ENCODE measurements around the gene SPINK8. TPM values are rescaled to one million over a fixed set of nuclear protein-coding genes. Genes with fewer than 3 reads are reported as not detected.
"Not testable (repeated sequence)": the region's sequence is repeated elsewhere in the genome, so short reads cannot be mapped to it uniquely, and the experiment has no call there.

The SPINK8 gene
- total RNA-seq (not detected), polyA plus RNA-seq (not detected)

GRCh38 chr3:48333346-48334245 is at the start of gene SPINK8:
Gene SPINK8, minus strand, starts transcription at chr3:48333661. Its CDS starts 5,320 bp downstream, at chr3:48328341.
- H3K4me1 ChIP-seq (ENCODE audit: insufficient read depth, low read length); H3K27me3 ChIP-seq (ENCODE audit: insufficient read depth, low read length, poor library complexity, severe bottlenecking); DNase-seq; H3K36me3 ChIP-seq (ENCODE audit: insufficient read depth, low read length); CTCF ChIA-PET; H3K4me3 Mint-ChIP-seq; H3K9me3 ChIP-seq (ENCODE audit: low read length); H3K36me3 Mint-ChIP-seq; H3K4me3 ChIP-seq (ENCODE audit: low read length); H3K9me3 Mint-ChIP-seq; H3K27ac ChIP-seq (ENCODE audit: low read depth, low read length); H3K4me1 Mint-ChIP-seq: not testable (repeated sequence)
- peaks cover 26 to 41% of the 10 kb centered on the region in 2 donors for H3K27me3 Mint-ChIP-seq
- H3K27ac Mint-ChIP-seq = peak within 1 kb of the TSS in 1 of 8 donors; percentile 3
- POLR2A ChIA-PET = interaction anchor here (0.6 kb wide), 1 partner anchor 16 kb away, joined by 5 read pairs; no protein-coding TSS in a partner anchor

DNA sequence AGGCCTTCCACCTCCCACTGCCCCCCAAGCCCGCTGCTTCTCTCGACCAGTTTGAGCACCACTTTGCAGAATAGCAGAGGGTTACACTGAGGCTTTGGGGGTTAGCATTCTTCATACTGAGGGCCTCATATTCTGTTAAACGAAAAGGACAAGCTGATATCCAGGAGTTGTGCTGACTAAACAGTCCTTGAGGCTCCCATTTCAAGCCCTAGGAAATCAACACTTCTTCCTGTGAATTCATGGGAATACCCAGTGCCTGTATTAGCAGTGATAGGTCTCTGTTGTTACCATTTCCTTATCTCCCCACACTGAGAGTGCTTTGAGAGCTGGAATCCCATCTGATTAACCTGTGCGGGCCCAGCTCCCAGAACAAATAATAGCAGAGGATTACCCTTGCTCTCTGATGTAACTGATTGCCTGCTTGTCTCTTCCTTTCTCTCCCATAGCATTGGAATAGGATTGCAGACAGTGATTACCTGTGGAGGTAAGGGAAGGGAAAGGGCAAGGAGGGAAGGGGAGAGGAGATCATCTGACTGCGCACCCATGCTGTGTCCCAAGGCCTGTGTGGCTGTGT is 39.5 kb upstream of the SPINK8 start:
- Histone ChIP-seq H3K27ac (ENCODE audit: low read depth, low read length) (no peak overlapping the region), H3K9me3 (ENCODE audit: low read length) (no peaks in the 10 kb centered on the region), H3K4me3 (ENCODE audit: low read length) (no peak overlapping the region), H3K4me1 (ENCODE audit: insufficient read depth, low read length) (no peaks in the 10 kb centered on the region), H3K27me3 (ENCODE audit: insufficient read depth, low read length, poor library complexity, severe bottlenecking) (no peaks in the 10 kb centered on the region), H3K36me3 (ENCODE audit: insufficient read depth, low read length) (no peaks in the 10 kb centered on the region)
- no peak overlapping the region for H3K27ac Mint-ChIP-seq
- H3K4me3 Mint-ChIP-seq = no peak overlapping the region
- H3K9me3 Mint-ChIP-seq = no peaks in the 10 kb centered on the region
- H3K36me3 Mint-ChIP-seq = no peaks in the 10 kb centered on the region
- H3K4me1 Mint-ChIP-seq = no peaks in the 10 kb centered on the region
- H3K27me3 Mint-ChIP-seq = peaks cover 0 to 1% of the 10 kb centered on the region in 2 donors
- CTCF ChIA-PET = interaction anchor here (1.2 kb wide), 1 partner anchor 63 kb away, joined by 4 read pairs; no protein-coding TSS in a partner anchor
- no peak for DNase-seq
- POLR2A ChIA-PET = no interaction called here

- Mint-ChIP-seq H3K27ac (no peak overlapping the region), H3K9me3 (no peaks in the 10 kb centered on the region), H3K27me3 (peaks cover 0 to 1% of the 10 kb centered on the region in 2 donors), H3K4me1 (no peaks in the 10 kb centered on the region), H3K36me3 (no peaks in the 10 kb centered on the region), H3K4me3 (no peak overlapping the region)
- H3K27ac ChIP-seq (ENCODE audit: low read depth, low read length) = no peak overlapping the region
- ChIA-PET POLR2A (no interaction called here), CTCF (interaction anchor here (1.2 kb wide), 1 partner anchor 64 kb away, joined by 4 read pairs; no protein-coding TSS in a partner anchor)
- H3K36me3 ChIP-seq (ENCODE audit: insufficient read depth, low read length) = no peaks in the 10 kb centered on the region
- H3K4me1 ChIP-seq (ENCODE audit: insufficient read depth, low read length) = no peaks in the 10 kb centered on the region
- no peaks in the 10 kb centered on the region for H3K9me3 ChIP-seq (ENCODE audit: low read length)
- H3K27me3 ChIP-seq (ENCODE audit: insufficient read depth, low read length, poor library complexity, severe bottlenecking) = no peaks in the 10 kb centered on the region
- no peak for DNase-seq
- H3K4me3 ChIP-seq (ENCODE audit: low read length) = no peak overlapping the region
These were observed 38.9 kb upstream of the SPINK8 start for GRCh38 chr3:48372377-48372770.

DNA sequence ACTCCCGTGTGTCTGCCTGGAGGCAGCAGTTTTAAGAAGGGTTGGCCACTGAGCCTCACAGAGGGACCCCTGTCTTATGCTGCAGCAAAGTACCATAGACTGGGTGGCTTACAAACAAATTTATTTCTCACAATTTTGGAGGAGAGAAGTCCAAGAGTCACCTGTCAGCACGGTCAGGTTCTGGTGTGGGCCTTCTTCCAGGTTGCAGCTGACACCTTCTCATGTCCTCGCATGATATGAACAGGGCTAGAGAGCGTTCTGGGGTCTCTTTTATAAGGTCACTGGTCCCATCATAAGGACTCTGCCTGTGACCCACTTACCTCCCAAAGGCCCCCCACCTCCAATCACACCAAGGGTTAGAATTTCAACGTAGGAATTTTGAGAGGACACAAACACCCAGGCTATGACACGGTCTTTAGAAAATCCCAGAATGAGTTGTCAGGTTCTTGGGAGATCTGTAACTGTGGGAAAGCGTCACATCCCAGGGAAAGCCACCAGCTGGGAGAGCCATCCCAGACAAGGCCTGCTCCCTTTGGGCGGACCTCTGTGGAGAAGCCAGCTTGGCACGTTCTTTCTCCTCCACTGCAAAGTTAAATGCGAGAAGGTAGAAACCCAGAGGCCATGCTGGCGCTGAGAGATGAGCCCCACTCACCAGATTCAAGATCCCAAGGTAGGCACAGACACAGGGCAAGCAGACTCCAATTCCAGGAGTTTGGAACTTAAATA is 38.4 kb upstream of the SPINK8 start, which contains the start of gene FBXW12:
Gene FBXW12, plus strand, starts transcription at position 569 of the 726 bp plus-strand sequence. CDS start 549 bp downstream, outside the sequence.
- H3K27ac Mint-ChIP-seq = peak within 1 kb of the TSS in 1 of 8 donors; percentile 2
- no peak within 1 kb of the TSS for H3K4me3 Mint-ChIP-seq
- H3K4me1 Mint-ChIP-seq = no peaks in the 10 kb centered on the region
- ChIA-PET CTCF (interaction anchor here (1.2 kb wide), 1 partner anchor 64 kb away, joined by 4 read pairs; no protein-coding TSS in a partner anchor), POLR2A (no interaction called here)
- no peaks in the 10 kb centered on the region for H3K9me3 Mint-ChIP-seq
- no peak for DNase-seq
- Histone ChIP-seq H3K9me3 (ENCODE audit: low read length) (no peaks in the 10 kb centered on the region), H3K27ac (ENCODE audit: low read depth, low read length) (no peak within 1 kb of the TSS), H3K27me3 (ENCODE audit: insufficient read depth, low read length, poor library complexity, severe bottlenecking) (no peaks in the 10 kb centered on the region), H3K4me1 (ENCODE audit: insufficient read depth, low read length) (no peaks in the 10 kb centered on the region), H3K4me3 (ENCODE audit: low read length) (no peak within 1 kb of the TSS), H3K36me3 (ENCODE audit: insufficient read depth, low read length) (no peaks in the 10 kb centered on the region)
- peaks cover 0 to 1% of the 10 kb centered on the region in 2 donors for H3K27me3 Mint-ChIP-seq
- H3K36me3 Mint-ChIP-seq = no peaks in the 10 kb centered on the region

DNA sequence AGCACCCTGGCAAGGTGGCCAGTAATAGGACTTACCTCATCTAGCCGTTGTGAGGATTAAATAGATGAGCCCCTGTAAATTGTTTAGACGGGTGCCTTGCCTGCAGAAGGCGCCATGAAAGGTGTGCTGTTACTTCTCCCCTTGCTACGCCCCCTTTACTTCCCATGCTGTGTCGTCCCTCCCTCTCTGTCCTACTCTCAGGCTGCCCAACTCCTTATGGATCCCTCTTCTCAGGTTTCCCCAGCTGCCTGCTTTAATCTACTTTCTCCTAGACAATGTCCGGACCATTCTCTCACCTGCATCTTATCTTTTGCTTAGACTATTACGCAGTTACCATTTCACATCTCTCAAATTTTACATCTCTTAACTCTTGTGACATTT is 36.9 kb upstream of the SPINK8 start:
- H3K27ac Mint-ChIP-seq = peak overlapping the region in 1 of 8 donors; percentile 53
- H3K4me1 Mint-ChIP-seq = no peaks in the 10 kb centered on the region
- Histone ChIP-seq H3K36me3 (ENCODE audit: insufficient read depth, low read length) (no peaks in the 10 kb centered on the region), H3K4me1 (ENCODE audit: insufficient read depth, low read length) (no peaks in the 10 kb centered on the region), H3K27ac (ENCODE audit: low read depth, low read length) (no peak overlapping the region), H3K9me3 (ENCODE audit: low read length) (no peaks in the 10 kb centered on the region), H3K4me3 (ENCODE audit: low read length) (no peak overlapping the region), H3K27me3 (ENCODE audit: insufficient read depth, low read length, poor library complexity, severe bottlenecking) (no peaks in the 10 kb centered on the region)
- peaks cover 0 to 1% of the 10 kb centered on the region in 2 donors for H3K27me3 Mint-ChIP-seq
- no peaks in the 10 kb centered on the region for H3K36me3 Mint-ChIP-seq
- no peak overlapping the region for H3K4me3 Mint-ChIP-seq
- CTCF ChIA-PET = no interaction called here
- POLR2A ChIA-PET = no interaction called here
- H3K9me3 Mint-ChIP-seq = no peaks in the 10 kb centered on the region
- DNase-seq = no peak

DNA sequence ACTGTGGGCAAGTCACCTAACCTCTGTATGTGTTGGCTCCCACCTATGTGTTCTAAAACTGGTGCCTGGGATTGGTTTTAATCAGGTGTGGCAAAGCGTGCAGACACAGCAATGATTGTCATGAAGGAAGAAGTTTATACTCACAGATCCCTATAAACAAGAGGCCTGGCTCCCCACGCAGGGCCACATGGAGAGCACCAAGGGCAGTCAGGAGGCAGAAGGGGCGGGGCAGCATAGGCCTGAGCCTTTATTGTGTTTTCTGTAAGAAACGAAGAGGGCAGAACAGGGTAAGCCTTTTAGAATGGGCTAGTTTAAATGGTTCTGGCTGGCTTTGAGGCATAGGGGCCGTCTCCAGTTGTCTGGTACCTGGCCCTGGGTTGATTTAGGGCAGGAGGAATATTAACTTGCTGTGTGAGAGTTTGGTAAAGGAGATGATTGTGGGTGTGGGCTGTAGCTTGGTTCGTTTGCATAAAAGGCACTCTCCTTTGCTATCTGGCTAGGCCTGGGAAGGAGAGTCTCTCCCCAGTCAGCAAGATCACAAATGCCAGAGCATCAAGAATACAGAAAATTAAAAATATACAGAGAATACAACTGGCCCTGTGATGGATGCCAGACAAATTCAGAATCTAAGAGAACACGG is 36.4 kb upstream of the SPINK8 start:
- H3K4me3 Mint-ChIP-seq = no peak overlapping the region
- Histone ChIP-seq H3K36me3 (ENCODE audit: insufficient read depth, low read length) (no peaks in the 10 kb centered on the region), H3K4me3 (ENCODE audit: low read length) (no peak overlapping the region), H3K4me1 (ENCODE audit: insufficient read depth, low read length) (no peaks in the 10 kb centered on the region), H3K27ac (ENCODE audit: low read depth, low read length) (no peak overlapping the region), H3K27me3 (ENCODE audit: insufficient read depth, low read length, poor library complexity, severe bottlenecking) (no peaks in the 10 kb centered on the region), H3K9me3 (ENCODE audit: low read length) (no peaks in the 10 kb centered on the region)
- DNase-seq = no peak
- H3K9me3 Mint-ChIP-seq = no peaks in the 10 kb centered on the region
- ChIA-PET CTCF (no interaction called here), POLR2A (no interaction called here)
- H3K36me3 Mint-ChIP-seq = no peaks in the 10 kb centered on the region
- no peaks in the 10 kb centered on the region for H3K4me1 Mint-ChIP-seq
- no peak overlapping the region for H3K27ac Mint-ChIP-seq
- H3K27me3 Mint-ChIP-seq = peaks cover 0 to 1% of the 10 kb centered on the region in 2 donors

DNA sequence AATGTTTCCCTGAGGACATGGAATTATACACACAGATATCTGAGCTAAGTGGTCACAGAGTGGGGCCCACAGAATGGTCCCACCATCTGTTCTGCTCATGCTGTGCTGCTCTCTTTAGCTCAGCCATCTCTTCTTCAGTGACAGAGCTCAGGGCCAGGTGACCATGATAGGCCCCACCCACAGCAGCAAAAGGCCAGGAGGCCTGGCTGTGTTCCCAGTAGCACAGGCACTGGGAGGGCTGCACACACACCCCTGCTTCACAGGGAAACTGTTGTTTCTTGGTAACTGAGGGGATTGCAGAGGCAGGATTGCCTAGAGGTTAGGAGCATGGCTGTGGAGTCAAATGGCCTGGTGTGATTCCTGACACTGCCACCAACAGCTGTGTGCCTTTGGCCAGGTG is 33.7 kb upstream of the SPINK8 start:
- Mint-ChIP-seq H3K36me3 (peaks cover 0 to 2% (median 0%) of the 10 kb centered on the region in 3 donors), H3K27ac (no peak overlapping the region), H3K4me3 (no peak overlapping the region), H3K27me3 (peaks cover under 1 to 1% of the 10 kb centered on the region in 2 donors), H3K9me3 (peaks cover 0 to 2% (median 1%) of the 10 kb centered on the region in 5 donors), H3K4me1 (no peaks in the 10 kb centered on the region)
- H3K27ac ChIP-seq (ENCODE audit: low read depth, low read length) = no peak overlapping the region
- no peaks in the 10 kb centered on the region for H3K36me3 ChIP-seq (ENCODE audit: insufficient read depth, low read length)
- ChIA-PET CTCF (no interaction called here), POLR2A (no interaction called here)
- no peaks in the 10 kb centered on the region for H3K27me3 ChIP-seq (ENCODE audit: insufficient read depth, low read length, poor library complexity, severe bottlenecking)
- no peaks in the 10 kb centered on the region for H3K9me3 ChIP-seq (ENCODE audit: low read length)
- no peak overlapping the region for H3K4me3 ChIP-seq (ENCODE audit: low read length)
- no peaks in the 10 kb centered on the region for H3K4me1 ChIP-seq (ENCODE audit: insufficient read depth, low read length)
- DNase-seq = no peak
